Measurements from ENCODE around the gene GRIN2B. TPM values are rescaled to one million over a fixed set of nuclear protein-coding genes. Genes with fewer than 3 reads are reported as not detected.

GRIN2B gene
- not detected in 2 replicates for total RNA-seq

GRCh38 chr12:13981296-13981962, at the start of gene GRIN2B:
GRIN2B (minus strand) TSS chr12:13981602; CDS start chr12:13866208, 115,394 bp downstream.

Data from articular chondrocyte of knee joint (primary cell).